ENCODE results near the gene KLHL14.

GRCh38 chr18:32669549-32670165 lies 103.2 kb downstream of the KLHL14 start:
- TF ChIP-seq CTCF (IDR thresholded peaks at IDR 0.05) (no peak), POLR2A (IDR thresholded peaks at IDR 0.05) (no peak)
